Muscle of arm (tissue), 12 donors: ENCODE results near the gene IL4R. TPM values are rescaled to one million over a fixed set of nuclear protein-coding genes. Genes with fewer than 3 reads are reported as not detected.
"Not testable (repeated sequence)": the region's sequence is repeated elsewhere in the genome, so short reads cannot be mapped to it uniquely, and the experiment has no call there.

Source experiments
- DNase-seq: peaks from one replicate; pipeline ENCODE4 v3.0.0-alpha.2; 2013
- polyA plus RNA-seq, 12 donors: library from polyadenylated mRNA; unstranded; fragments of 120-200 nt; gene quantifications; one replicate each; pipeline ENCODE4 v1.2.1, GENCODE V29; 2013; ENCODE audit not compliant: insufficient read length in 12 of 12

Gene IL4R
- polyA plus RNA-seq, 12 donors: 8.6 to 39.4 (median 13.2) TPM; not detected in 1

GRCh38 chr16:27287051-27287811, 26.5 kb upstream of the IL4R start:
- DNase-seq: no peak

GRCh38 chr16:27287887-27288286, 25.9 kb upstream of the IL4R start:
- DNase-seq: no peak

- not testable (repeated sequence) for DNase-seq
Measured at GRCh38 chr16:27288313-27288712, 25.5 kb upstream of the IL4R start.

GRCh38 chr16:27289669-27290068, 24.1 kb upstream of the IL4R start:
- no peak for DNase-seq

- no peak for DNase-seq
Measured at GRCh38 chr16:27290562-27290961, 23.2 kb upstream of the IL4R start.

- DNase-seq: no peak
Measured at GRCh38 chr16:27291106-27291505, 22.7 kb upstream of the IL4R start.

GRCh38 chr16:27291722-27292240, 22.0 kb upstream of the IL4R start:
- no peak for DNase-seq

- DNase-seq: no peak
Measured at GRCh38 chr16:27293343-27293742, 20.4 kb upstream of the IL4R start.

- no peak for DNase-seq
Measured at GRCh38 chr16:27298132-27298531, 15.6 kb upstream of the IL4R start.

GRCh38 chr16:27301236-27301861, 12.4 kb upstream of the IL4R start:
- no peak for DNase-seq

- DNase-seq: no peak
Measured at GRCh38 chr16:27302126-27302525, 11.6 kb upstream of the IL4R start.

- DNase-seq: no peak
Measured at GRCh38 chr16:27303256-27304100, 10.3 kb upstream of the IL4R start.

- DNase-seq: no peak
Measured at GRCh38 chr16:27304102-27304501, 9.7 kb upstream of the IL4R start.

- no peak for DNase-seq
Measured at GRCh38 chr16:27304881-27305745, 8.7 kb upstream of the IL4R start.

- no peak for DNase-seq
Measured at GRCh38 chr16:27305839-27306442, 7.8 kb upstream of the IL4R start.

GRCh38 chr16:27308792-27309191, 5.0 kb upstream of the IL4R start:
- no peak for DNase-seq

- DNase-seq: no peak
Measured at GRCh38 chr16:27310576-27311447, 3.0 kb upstream of the IL4R start.

GRCh38 chr16:27311448-27311830, 2.3 kb upstream of the IL4R start:
- no peak for DNase-seq

- DNase-seq: no peak
Measured at GRCh38 chr16:27311897-27312303, 1.9 kb upstream of the IL4R start.
